ENCODE measurements around the gene DDIT4L.

DNA sequence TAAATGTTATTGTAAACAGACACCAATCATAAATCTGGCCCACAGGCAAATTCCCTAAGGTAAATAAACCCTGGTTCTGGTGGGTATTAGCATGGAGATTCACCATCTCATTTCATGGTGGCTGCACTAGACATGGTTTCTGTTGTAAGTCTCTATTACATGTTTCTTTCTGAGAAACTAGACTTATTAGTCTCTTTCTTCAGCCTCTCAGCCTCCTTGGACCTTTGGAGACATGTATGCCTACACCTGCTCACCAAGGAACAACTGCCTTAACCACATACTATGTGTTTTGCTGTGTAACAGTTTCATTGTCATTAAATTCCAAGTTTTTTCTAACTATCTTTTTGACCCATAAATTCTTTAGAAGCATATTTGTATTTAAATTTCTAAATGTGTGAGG, 13.1 kb downstream of the DDIT4L start:
- TF ChIP-seq SIN3A (IDR thresholded peaks at IDR 0.05; ENCODE audit: borderline replicate concordance, insufficient read depth, low read length) (no peak), POLR2AphosphoS5 (IDR thresholded peaks at IDR 0.05; ENCODE audit: low read depth, low read length) (no peak), TAF1 (IDR thresholded peaks at IDR 0.05; ENCODE audit: borderline replicate concordance, insufficient read depth, low read length) (no peak)

Data from PFSK-1 (cell line).